K562 (cell line): ENCODE results near the gene ILK. TPM values are rescaled to one million over a fixed set of nuclear protein-coding genes. Genes with fewer than 3 reads are reported as not detected.
A peak's percentile ranks its signal among the peaks of the same experiment; 100 is the strongest.

Source experiments
- ARID3B ChIP-seq: fragments of 250-450 bp; sonication (Bioruptor Pico); IDR thresholded peaks from 2 replicates; pipeline ENCODE4 v1.4.0; 2020; ENCODE audit warnings: borderline replicate concordance
- ATF2 ChIP-seq: sonication (generic); formaldehyde crosslinking; IDR thresholded peaks from 2 replicates; pipeline ENCODE4 v1.8.1; 2022; ENCODE audit warnings: missing genetic modification reagents
- BRCA1 ChIP-seq, 2 experiments: fragments of 450-650 bp in 1 of 2; sonication (generic) in 1 of 2; formaldehyde crosslinking in 1 of 2; IDR thresholded peaks; 2 replicates each; pipeline versions ENCODE4 v1.5.0 to v1.6.1; 2017 to 2020; ENCODE audit warnings: mild to moderate bottlenecking in 1 of 2, missing genetic modification reagents in 1 of 2
- E2F5 ChIP-seq: sonication (generic); formaldehyde crosslinking; IDR thresholded peaks from 2 replicates; pipeline ENCODE4 v1.8.0; 2022; ENCODE audit warnings: mild to moderate bottlenecking, missing genetic modification reagents
- HDGF ChIP-seq: fragments of 450-650 bp; IDR thresholded peaks from 2 replicates; pipeline ENCODE4 v1.6.1; 2016
- KAT7 ChIP-seq: sonication (generic); formaldehyde crosslinking; IDR thresholded peaks from 2 replicates; pipeline ENCODE4 v1.8.0; 2022; ENCODE audit warnings: missing genetic modification reagents, mild to moderate bottlenecking, borderline replicate concordance
- MTF1 ChIP-seq: fragments of 250-450 bp; sonication (Bioruptor Pico); IDR thresholded peaks from 2 replicates; pipeline ENCODE4 v1.9.0; 2021; ENCODE audit warnings: moderate library complexity, mild to moderate bottlenecking, inconsistent platforms, borderline replicate concordance
- SMARCA5 ChIP-seq: fragments of 450-650 bp; IDR thresholded peaks from 2 replicates; pipeline ENCODE4 v1.6.1; 2016
- ZBTB26 ChIP-seq: fragments of 450-650 bp; formaldehyde crosslinking; IDR thresholded peaks from 2 replicates; pipeline ENCODE4 v1.4.0; 2022; ENCODE audit warnings: missing genetic modification characterization
- ZKSCAN1 ChIP-seq: fragments of 150-350 bp; IDR thresholded peaks from 2 replicates; pipeline ENCODE4 v1.6.1; 2016; ENCODE audit warnings: low read depth, low read length
- ZKSCAN8 ChIP-seq: fragments of 200-800 bp; sonication (Bioruptor generic); IDR thresholded peaks from 2 replicates; pipeline ENCODE4 v1.6.1; 2016; ENCODE audit warnings: missing genetic modification characterization, missing compliant biosample characterization
- ZNF143 ChIP-seq: sonication (generic); formaldehyde crosslinking; IDR thresholded peaks from 2 replicates; pipeline ENCODE4 v1.9.0; 2022; ENCODE audit warnings: mild to moderate bottlenecking, missing genetic modification reagents
- ZNF41 ChIP-seq: fragments of 250-450 bp; sonication (Bioruptor Pico); conservative IDR thresholded peaks from 2 replicates; pipeline ENCODE4 v1.4.0; 2020; ENCODE audit warnings: mild to moderate bottlenecking
- ZNF655 ChIP-seq: fragments of 250-450 bp; sonication (Bioruptor Pico); IDR thresholded peaks from 2 replicates; pipeline ENCODE4 v1.5.0; 2021
- polyA plus RNA-seq, 8 experiments: library from polyadenylated mRNA; depleted of rRNA in 4 of 8; stranded (reverse) in 5 of 8; unstranded in 3 of 8; fragments of >200 nt; fragmentation: Nextera tagmentation in 2 of 8; fragmentation: Illumina TruSeq in 1 of 8; extraction: Ambion mirVana in 2 of 8; extraction: Trizol in 1 of 8; gene quantifications; 2 replicates each; pipeline versions ENCODE4 v1.2.1 to v1.2.3, GENCODE V29; 2011 to 2014; ENCODE audit warnings: inconsistent platforms in 1 of 8, missing spikeins in 1 of 8
- total RNA-seq, 7 experiments: library from RNA; depleted of rRNA in 6 of 7; stranded (reverse); fragments of >200 nt in 6 of 7; fragmentation: Illumina TruSeq in 2 of 7; extraction: Trizol in 2 of 7; gene quantifications; 2 replicates each; pipeline versions ENCODE4 v1.2.1 to v1.2.3, GENCODE V29; 2011 to 2021; ENCODE audit warnings: low replicate concordance in 1 of 7

Gene ILK
- total and polyA plus RNA-seq, 9 of the 15 experiments (the other 6 are each of a cell fraction or from before 2014, with no cell fraction given), result 43.3 to 95.9 (median 58.9) TPM

- 0 out of 2 replicates have a peak, but pooled peaks have one; percentile 79 for TF ChIP-seq ZBTB26
- no peak for TF ChIP-seq HDGF
- TF ChIP-seq ATF2 (CRISPR knock-in tag), result no peak
- TF ChIP-seq KAT7 (CRISPR knock-in tag), result peak; percentile 95; the same call in 1 of the 2 replicates
- TF ChIP-seq SMARCA5, result peak; percentile 53; the same call in 1 of the 2 replicates
- 0 out of 2 replicates have a peak, but pooled peaks have one; percentile 47 for TF ChIP-seq ZNF143 (CRISPR knock-in tag)
- no peak for TF ChIP-seq ZKSCAN8
- no peak for TF ChIP-seq E2F5 (CRISPR knock-in tag)
- TF ChIP-seq ZNF655, result no peak
- no peak for TF ChIP-seq ARID3B
- peak; percentile 61; the same call in 1 of the 2 replicates for TF ChIP-seq ZKSCAN1
- no peak for TF ChIP-seq BRCA1 (IDR thresholded peaks at IDR 0.05)
- TF ChIP-seq BRCA1 (CRISPR knock-in tag; IDR thresholded peaks at IDR 0.05), result no peak
- TF ChIP-seq ZNF41 (CRISPR knock-in tag), result no peak
- TF ChIP-seq MTF1, result no peak
Measured at GRCh38 chr11:6612213-6613041, 8.9 kb downstream of the ILK start, which contains the start of gene TAF10 (continued).
